GM19372 (cell line): ENCODE measurements around the gene BAHCC1.
"Not testable (repeated sequence)": the region's sequence is repeated elsewhere in the genome, so short reads cannot be mapped to it uniquely, and the experiment has no call there.

ENCODE experiments used
- ATAC-seq: cut with Tn5 transposase; IDR thresholded peaks from one replicate; pipeline ENCODE4 v1.9.1; 2021; ENCODE audit warnings: mild to moderate bottlenecking, low read depth, moderate library complexity; ENCODE audit not compliant: unreplicated experiment

BAHCC1 gene

DNA sequence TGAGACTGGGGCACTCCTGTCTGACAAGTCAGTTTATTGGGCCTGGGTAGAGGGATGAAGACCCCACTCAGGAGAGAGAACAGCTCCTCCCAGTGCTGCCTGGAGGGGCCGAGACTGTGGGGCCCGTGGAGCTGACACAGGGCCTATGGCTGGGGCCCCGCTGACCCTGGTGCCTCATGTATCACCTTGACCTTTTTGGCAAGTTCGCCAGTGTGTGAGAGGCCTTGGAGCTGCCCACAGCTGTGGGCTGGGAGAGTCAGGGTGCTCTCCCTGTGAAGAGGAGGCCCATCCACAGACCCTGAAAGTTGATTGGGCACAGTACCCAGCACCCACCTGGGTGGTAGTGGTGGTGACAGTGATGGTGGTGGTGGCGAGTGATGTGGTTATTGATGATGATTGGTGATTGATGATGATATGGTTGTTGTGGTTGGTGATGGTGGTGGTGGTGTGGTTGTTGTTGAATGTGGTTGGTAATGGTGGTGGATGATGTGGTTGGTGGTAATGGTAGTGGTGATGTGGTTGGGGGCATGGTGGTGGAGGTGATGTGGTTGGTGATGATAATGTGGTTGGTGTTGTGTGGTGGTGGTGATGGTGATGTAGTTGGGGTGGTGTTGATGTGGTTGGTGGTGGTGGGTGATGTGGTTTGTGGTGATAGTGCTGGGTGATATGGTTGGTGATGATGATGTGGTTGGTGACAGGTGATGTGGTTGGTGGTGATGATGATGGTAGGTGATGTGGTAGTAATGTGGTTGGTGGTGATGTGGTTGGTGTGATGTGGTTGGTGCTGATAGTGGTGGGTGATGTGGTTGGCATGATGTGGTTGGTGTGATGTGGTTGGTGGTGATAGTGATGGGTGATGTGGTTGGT lies 29.1 kb downstream of the BAHCC1 start:
- ATAC-seq: no peak

GRCh38 chr17:81425041-81425440 lies 29.8 kb downstream of the BAHCC1 start:
- ATAC-seq: not testable (repeated sequence)

DNA sequence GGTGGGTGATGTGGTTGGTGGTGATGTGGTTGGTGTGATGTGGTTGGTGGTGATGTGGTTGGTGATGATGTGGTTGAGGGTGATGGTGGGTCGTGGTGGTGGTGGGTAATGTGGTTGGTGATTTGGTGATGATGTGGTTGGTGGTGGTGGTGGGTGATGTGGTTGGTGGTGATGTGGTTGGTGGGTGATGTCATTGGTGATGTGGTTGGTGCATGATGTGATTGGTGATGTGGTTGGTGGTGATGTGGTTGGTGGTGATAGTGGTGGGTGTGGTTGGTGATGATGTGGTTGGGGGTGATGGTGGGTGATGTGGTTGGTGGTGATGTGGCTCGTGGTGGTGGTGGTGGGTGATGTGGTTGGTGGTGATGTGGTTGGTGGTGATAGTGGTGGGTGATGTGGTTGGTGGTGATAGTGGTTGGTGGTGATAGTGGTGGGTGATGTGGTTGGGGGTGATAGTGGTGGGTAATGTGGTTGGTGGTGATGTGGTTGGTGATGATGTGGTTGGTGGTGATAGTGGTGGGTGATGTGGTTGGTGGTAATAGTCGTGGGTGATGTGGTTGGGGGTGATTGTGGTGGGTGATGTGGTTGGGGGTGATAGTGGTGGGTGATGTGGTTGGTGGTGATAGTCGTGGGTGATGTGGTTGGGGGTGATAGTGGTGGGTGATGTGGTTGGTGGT lies 30.6 kb downstream of the BAHCC1 start:
- ATAC-seq: not testable (repeated sequence)

- no peak for ATAC-seq
Measured at GRCh38 chr17:81426393-81427172, 31.3 kb downstream of the BAHCC1 start.

DNA sequence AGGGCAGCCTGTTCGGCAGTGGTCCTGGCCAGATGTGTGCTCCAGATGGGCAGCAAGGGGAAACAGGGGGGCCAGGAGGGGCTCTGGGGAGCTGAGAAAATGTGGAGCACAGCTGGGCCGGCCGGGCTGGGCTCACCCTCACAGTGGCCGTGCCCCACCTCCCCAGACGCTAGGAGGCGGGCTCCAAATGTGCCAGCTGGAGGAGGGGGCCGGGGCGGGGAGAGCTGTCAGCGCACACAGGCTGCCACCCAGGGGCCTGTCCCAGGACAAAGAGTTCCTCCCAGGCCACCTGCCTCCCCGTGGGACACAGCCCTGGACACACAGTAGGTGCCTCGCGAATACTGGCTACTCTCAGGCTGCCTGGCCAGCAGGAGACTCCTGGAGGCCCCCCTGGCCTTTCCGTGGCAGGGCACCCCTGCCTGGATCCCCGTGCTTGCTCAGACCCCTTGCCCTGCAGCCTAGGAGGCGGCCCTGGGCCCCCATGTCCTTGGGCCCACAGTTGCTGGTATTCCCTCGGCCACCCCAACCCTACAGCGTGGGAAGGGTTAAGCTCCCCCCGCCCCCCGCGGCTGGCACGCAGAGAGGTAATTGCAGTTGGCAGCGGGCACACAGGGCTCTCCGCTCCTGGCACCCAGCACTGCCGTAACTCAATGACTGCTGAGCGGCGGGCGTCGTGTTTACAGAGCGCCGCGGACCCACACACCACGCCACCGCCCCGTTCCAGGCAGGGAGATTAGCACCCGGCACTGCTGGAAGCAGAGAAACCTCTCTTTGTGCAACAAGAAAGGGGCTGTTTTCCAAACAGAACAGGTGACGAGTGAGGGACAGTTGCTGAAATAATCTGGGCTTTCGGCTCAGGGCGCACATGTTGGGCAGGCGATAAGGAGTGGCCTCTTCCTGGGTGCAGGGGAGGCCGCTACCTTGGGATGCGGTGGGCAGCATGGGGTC lies 32.2 kb downstream of the BAHCC1 start:
- no peak for ATAC-seq

DNA sequence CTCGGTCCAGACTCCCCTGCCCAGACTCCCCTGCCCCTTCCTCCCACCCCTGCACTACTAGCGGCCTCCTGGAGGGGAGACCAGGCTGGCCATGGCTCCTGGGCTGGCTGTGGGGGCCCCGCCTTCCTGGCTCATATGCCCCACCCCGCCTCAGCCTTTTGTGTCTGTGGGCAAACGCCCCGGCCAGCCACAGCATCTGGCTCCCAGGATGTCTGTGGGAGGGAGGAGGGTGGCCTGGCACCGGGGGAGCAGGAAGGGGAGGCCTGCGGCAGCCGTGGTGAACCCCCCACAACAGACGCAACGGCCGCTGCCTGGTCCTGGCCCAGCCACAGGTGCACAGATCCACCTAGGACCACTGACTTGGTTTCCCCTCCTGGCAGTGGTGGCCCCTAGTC lies 32.9 kb downstream of the BAHCC1 start:
- ATAC-seq: no peak

- ATAC-seq: no peak
Measured at GRCh38 chr17:81428516-81428915, 33.3 kb downstream of the BAHCC1 start.

DNA sequence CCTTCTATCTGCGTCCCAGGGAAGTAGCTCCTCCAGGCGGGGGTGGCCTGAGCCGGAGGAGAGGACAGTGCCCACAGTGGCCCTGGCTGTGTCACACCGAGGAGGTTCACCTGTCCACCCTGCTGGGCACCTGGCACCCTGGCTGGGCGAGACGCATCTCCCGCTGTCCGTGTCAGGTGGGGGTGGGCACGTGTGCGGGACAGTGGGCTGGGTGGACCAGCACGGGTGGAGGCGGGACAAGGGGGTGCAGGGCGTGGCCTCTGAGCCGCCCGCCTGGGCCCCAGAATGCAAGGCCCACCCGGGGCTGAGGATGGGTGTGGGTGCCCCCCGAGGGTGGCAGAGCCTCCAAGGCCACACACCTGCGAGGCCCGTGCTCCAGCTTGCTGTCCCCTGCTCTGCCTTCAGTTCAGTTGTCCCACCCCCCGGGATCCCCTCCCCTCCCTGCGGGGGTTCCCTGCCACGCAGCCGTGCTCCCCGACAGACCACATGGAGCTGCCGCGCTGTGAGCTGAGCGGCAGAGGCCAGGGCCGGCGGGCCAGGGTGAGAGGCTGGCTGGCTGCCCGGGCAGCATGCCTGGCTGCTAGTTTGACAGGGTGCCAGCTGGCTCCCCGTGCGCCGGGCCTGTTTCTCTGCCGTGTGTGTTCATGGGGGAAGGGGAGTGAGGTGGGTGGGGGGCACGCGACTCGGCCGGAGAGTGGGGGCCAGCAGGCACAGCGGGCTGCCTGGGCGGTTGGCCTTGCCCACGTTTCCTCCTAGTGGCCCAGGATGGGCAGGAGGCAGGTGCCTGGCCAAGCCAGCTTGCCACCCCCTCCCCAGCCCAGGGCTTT lies 33.9 kb downstream of the BAHCC1 start:
- no peak for ATAC-seq

GRCh38 chr17:81429821-81430551 lies 34.7 kb downstream of the BAHCC1 start:
- no peak for ATAC-seq

DNA sequence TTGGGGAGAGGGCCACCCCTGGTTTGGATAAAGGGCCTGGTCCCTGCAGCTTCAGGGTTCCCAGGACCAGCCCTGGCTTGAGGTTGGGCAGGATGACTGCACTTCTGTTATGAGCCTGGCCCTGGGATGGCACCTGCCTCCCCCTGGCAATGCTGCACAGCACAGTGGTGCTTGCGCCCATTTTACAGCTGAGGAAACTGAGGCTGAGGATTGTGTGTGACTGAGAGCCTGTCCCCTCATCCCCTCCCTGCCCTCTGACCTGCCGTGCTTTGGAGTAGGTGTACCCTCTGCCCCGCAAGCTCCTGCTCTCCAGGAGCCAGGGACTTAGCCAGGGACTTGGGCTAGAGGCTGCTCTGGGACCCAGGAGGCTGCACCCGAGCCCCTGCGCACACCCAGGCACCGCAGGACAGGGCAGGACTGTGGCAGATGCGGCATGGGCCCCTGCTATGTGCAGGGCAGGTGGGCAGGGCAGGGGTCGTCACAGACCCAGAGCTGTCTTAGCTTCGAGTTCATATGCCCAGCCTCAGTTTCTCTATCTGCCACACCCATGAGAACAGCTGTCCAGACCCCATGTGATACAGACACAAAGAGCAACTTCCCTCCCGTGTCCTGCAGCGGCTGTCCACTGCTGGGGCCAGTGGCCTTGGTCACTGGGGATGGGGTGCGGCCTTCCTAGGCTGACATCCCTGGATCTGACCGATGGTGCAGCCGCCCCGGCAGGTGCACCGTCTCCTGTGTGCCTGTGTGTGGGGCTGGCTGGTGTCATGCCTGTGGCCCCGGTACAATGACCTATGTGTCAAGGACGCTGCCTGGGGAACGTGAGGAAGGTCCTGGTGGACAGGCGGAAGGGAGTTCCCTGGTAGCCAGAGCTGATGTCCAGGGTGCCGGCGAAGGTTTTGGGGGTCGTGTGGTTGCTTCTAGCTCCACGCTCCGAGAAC lies 36.6 kb downstream of the BAHCC1 start:
- ATAC-seq: no peak

DNA sequence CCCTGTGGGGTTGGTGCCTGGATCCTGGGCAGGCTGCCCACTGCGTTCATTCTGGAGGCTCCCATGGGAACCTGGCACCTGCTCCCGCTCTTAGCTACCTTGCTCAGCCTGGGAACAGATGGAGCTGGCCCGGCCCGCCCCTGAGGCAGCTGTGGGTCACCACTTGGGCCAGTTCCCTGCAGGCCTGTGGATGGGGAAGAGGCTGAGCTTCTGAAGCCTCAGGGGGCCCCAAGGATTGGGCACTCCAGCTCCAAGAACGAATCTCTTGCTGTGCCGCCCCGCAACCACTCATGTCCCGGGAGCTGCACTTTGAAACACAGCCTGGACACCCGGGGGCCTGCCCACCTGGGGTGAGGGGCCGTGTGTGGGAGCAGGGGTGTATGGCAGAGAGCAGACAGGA lies 37.7 kb downstream of the BAHCC1 start:
- ATAC-seq: no peak

GRCh38 chr17:81433656-81434055 lies 38.4 kb downstream of the BAHCC1 start:
- no peak for ATAC-seq

DNA sequence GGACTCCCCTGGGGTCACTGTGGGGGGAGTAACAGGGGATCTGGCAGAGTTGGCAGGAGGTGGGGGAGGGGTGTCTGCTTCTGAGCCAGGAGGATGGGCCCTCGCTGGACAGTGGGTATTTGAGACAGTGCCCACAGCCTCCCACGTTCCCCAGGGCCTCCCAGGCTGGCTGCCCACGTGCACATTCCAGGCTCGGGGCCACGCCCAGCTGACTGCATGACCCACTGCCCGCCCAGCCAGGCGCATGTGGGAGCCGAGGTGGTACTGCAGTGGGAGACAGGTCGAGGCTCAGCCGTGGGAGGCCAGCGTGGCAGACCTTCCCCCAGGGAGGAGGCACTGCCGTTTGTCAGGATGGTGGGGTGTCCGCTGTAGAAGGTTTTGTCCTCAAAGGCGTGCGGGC lies 38.8 kb downstream of the BAHCC1 start:
- ATAC-seq: no peak

DNA sequence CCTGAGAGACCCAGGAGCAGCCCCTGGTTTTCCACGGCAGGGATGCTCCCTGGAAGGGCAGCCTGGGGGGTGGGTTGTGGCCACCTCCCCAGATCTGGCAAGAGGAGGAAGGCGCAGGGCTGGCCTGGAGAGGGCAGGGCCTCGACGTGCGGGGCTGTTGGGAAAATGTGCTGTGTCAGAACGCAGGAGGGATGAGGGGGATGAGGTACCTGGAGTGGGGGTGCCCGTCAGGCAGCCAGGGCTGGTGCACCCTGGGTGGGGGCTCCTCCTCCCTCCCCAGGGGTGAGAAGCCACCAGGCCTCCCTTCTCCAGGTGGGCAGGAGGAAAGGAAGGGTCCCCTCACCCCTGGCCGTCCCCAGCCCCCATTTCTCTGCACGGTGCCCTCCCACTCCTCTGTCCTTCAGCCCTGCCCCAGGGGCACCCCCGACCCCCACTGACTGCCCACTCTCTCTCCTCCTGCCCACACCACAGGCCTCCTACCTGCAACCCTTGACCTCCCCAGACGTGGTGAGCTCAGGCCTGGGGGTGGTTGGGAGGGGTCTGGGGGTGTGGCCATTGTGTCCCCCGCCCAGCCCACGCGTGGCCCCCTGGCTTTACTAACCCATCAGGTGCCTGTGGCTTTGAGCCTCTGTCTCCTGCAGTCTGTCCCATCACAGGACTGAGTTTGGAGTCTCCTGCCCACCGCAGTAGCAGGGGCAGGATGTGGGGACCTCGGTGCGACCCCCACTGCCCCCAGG lies 39.6 kb downstream of the BAHCC1 start:
- ATAC-seq: no peak

- ATAC-seq: no peak
Measured at GRCh38 chr17:81435652-81436293, 40.5 kb downstream of the BAHCC1 start.

- no peak for ATAC-seq
Measured at GRCh38 chr17:81436294-81436849, 41.1 kb downstream of the BAHCC1 start.
